Activated CD8-positive, alpha-beta memory T cell treated with anti-CD3 and anti-CD28 coated beads, Interleukin-2, amount 50 U/mL, for 24 hours (primary cell): ENCODE measurements around the gene CMSS1.
"Not testable (repeated sequence)": the region's sequence is repeated elsewhere in the genome, so short reads cannot be mapped to it uniquely, and the experiment has no call there.

Experiments used
- DNase-seq: peaks from one replicate; pipeline ENCODE4 v3.0.0-alpha.2; 2020; ENCODE audit errors: extremely low read depth

CMSS1 gene

GRCh38 chr3:100081986-100082692, 264.5 kb downstream of the CMSS1 start:
- no peak for DNase-seq

GRCh38 chr3:100082714-100083113, 265.1 kb downstream of the CMSS1 start:
- DNase-seq: no peak

DNA sequence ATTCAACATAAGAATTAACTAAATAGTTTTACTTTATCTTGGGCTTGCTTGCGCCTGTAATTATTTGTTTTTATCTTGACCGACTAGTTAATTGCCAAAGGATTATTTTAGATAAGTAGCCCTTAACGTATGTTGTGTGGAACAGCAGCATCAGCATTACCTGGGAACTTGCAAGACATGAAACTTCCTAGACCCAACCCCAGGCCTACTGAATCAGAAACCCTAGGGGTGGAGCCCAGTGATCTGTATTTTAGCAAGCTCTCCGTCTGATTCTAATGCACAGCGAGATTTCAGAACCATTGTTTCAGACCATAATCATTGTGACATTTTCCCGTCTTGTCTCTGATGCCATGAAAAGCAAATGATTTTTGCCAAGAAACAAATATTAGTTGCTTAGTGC, 265.5 kb downstream of the CMSS1 start:
- no peak for DNase-seq

- DNase-seq: no peak
These were observed 266.6 kb downstream of the CMSS1 start for GRCh38 chr3:100084100-100084806.

- DNase-seq: no peak
These were observed 268.7 kb downstream of the CMSS1 start for GRCh38 chr3:100086401-100086800.

DNA sequence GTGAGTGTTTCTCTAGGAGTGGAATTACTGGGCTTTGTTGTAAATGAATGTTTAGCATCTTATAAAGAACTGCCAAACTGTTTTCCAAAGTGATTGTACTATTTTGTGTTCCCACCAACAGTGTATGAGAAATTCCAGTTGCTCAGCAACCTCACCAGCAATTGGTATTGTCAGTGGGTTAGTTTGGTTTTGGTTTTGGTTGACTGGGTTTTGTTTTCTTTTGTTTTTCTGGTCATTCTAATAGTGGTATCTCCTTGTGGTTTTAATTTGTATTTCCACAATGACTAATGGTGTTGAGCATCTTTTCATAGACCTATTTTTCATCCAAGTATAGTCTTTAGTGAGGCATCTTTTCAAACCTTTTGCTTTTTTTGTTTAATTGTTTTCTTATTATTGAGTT, 269.5 kb downstream of the CMSS1 start:
- DNase-seq: no peak

DNA sequence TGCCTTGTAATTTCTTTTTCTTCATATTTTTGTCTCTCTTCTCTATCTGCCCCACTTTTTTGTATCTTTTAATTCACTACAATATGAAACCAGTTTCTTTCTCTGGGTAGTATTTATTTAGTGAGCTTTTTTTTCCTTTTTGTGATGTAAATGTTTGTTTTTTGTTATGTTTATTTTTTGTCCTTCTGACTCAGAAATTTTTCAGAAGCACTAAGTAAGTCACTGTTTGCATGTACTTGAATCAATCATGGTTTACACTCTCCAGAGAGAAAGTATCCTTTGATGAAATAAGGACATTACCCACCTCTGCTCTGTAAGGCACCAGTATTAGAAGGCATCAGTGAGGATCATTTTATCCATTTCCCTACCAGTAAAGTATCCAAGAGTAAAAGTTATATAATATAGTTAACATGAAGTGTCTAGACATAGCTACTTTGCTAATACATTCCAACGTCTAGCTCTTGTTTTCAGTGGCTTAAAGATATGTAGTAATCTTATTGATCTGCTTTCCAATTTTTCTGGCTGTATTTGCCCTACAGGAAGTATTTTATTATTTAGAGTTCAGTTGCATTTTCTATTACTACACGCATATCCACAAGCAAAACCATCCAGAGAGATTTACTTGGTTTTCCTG, 271.2 kb downstream of the CMSS1 start:
- no peak for DNase-seq

- no peak for DNase-seq
These were observed 272.4 kb downstream of the CMSS1 start for GRCh38 chr3:100089812-100090668.

DNA sequence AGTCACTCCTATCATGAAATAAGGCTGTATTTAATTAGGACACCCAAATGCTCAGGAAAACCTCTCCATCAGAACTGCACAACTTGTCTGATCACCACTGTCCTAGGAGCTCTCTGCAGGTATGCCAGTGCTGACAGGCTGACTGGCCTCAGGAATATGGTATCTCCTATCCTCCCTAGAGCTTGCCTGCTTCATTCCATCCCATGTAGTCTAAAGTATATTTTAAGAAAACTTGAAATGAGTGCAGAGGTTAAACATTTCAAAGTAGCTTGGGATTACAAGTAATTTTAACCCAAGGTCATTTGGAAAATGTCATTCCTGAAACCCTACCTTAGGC, 273.0 kb downstream of the CMSS1 start:
- no peak for DNase-seq

DNA sequence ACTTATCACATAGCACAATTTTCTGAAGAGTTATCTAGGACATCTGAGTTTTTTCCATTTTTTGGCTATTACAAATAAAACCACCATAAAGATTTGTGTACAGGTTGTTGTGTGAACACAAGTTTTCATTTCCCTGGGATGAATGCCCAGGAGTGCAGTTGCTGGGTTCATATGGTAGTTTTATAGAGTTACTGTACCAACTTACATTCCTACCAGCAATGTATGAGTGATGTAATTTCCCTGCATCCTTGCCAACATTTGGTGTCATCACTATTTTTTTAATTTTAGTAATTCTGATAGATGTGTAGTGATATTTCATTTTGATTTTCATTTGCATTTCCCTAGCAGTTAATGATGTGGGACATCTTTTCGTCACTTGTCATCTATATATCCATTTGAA, 276.2 kb downstream of the CMSS1 start:
- no peak for DNase-seq

GRCh38 chr3:100096286-100096685, 278.6 kb downstream of the CMSS1 start:
- DNase-seq: not testable (repeated sequence)

DNA sequence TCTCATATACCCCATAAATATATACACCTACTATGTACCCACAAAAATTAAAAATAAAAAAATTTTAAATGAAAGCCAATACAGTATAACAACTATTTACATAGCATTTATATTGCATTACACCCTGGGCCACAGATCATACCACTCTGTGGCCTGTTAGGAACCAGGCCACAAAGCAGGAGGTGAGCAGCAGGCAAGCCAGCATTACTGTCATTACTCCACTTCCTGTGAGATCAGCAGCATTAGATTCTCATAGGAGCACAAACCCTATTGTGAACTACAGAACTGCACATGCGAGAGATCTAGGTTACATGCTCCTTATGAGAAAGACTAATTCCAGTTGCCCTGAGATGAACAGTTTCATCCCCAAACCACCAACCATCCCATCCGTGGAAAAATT, 279.2 kb downstream of the CMSS1 start:
- no peak for DNase-seq

GRCh38 chr3:100097919-100098783, 280.5 kb downstream of the CMSS1 start:
- DNase-seq: no peak

DNA sequence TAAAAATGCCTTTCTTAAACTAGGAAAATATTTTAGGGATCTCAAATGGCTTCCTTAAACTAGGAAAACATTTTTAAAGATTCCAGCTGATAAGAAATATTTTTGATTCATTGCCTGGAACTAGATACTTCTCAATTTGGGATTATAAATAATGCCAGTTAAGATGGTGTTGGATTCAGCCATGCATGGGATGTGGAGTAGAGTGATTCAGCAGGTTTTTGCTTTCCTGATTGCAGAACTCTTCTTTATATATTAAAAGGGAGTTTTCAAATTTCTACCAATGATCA, 281.1 kb downstream of the CMSS1 start:
- no peak for DNase-seq

- no peak for DNase-seq
These were observed 282.0 kb downstream of the CMSS1 start for GRCh38 chr3:100099621-100100020.

DNA sequence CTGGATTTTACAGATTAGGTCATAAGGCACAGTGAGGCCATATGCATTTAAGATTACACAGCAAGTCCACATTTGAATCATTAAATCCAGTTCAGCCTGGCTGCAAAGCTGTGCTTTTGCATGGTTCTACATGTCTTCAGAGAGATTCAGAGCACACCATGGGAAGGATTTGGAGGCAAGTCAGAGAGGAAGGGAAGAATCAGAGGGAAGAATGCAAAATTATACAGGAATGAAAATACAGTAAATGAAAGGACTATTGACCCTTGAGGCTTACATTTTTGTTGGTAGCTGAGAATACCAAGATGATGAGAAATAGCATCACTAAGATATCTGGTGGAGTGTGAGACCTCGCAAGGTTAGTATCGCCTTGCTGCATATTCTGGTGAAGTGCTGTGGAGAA, 282.8 kb downstream of the CMSS1 start:
- DNase-seq: no peak

- DNase-seq: no peak
These were observed 285.1 kb downstream of the CMSS1 start for GRCh38 chr3:100102757-100103156.

DNA sequence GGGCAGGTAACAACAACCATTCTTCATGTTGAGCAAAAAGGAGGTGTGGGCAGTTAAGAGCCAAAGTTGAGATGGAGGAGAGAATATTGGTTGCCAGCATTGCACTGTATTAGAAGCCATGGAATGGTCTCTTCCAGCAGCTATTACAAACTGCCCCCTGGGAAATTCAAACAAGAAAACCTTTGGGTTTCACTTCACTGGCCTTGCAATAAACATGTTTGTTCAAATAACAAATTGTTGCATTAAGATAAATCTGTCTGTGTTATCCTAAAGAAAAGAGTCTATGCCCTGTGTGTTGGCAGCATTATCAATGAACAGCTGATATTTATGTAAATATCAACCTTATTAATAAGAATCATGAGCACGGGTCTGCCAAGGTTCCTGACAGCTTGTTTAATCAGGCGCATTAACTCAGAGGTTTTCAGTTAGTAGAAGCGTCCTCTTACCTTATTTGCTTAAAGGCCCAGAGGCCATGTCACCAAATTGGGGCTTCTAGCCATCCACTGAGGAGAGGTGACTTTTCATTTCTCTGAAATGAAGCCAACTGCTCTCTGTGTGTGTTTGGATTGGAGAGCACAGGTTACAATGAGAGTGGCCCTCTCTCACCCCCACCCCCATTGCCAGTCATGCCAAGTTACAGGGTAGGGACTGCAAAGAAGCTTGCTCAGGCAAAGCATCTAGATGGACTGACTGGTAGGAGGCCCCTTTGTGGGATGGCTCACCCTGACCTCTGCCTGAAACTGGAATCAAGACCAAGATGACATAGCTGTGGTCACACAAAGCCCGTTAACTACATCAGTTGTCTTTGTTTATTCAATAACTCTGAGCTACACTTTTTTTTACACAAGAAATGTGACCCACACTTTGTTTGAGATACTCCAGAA, 286.1 kb downstream of the CMSS1 start:
- DNase-seq: no peak

GRCh38 chr3:100104442-100104798, 286.8 kb downstream of the CMSS1 start:
- no peak for DNase-seq

DNA sequence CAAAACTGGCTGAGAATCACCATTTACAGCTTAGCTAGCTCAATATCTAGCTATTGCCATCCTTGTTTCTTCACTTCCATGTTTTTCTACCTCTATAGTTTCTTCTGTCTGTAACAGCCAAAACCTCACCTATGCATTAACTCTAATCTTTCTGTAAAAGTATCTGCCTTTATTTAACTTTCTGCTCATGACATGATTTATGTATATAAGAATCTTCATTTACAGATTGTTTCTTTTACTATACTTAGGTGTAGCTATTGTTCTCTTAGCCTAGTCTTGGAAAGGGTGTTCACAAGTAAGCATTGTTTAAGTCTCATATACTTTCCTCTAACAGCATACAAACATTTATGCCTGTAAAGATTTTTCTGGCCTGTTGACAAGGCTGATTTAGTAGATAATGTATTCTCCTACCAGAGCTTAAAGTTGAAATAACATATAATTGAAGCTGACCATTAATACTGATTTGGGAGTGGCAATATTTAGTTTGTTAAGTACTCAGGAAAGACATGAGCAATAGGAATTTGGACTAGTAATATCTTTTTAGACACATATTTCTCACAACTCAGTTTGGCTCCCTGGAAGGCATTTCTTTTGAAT, 287.3 kb downstream of the CMSS1 start:
- DNase-seq: no peak
